BJ (cell line): ENCODE data around the gene GALR1. TPM values are rescaled to one million over a fixed set of nuclear protein-coding genes. Genes with fewer than 3 reads are reported as not detected.

Experiments used
- CTCF ChIA-PET: fragments of 350-600 bp; formaldehyde crosslinking; extraction: SDS; loops from one replicate; lab custom pipeline; 2021; ENCODE audit warnings: antibody characterized with exemption, inconsistent platforms; lab: Yijun Ruan, JAX
- POLR2A ChIA-PET: fragments of 300-600 bp; sonication (Branson Sonifier 250); formaldehyde crosslinking; extraction: SDS; loops from one replicate; lab custom pipeline; 2021; ENCODE audit warnings: antibody characterized with exemption; lab: Charles Lee
- DNase-seq: peaks from one replicate; pipeline ENCODE4 v3.0.0-alpha.2; 2011; ENCODE audit warnings: low read depth
- H3K27me3 ChIP-seq: 2 replicates; pipeline ENCODE4 v1.6.0; 2011; ENCODE audit warnings: low read length; ENCODE audit not compliant: control insufficient read depth, insufficient read depth
- H3K36me3 ChIP-seq: 2 replicates; pipeline ENCODE4 v1.5.1; 2011; ENCODE audit warnings: low read length; ENCODE audit not compliant: control insufficient read depth, insufficient read depth
- H3K4me3 ChIP-seq: 2 replicates; pipeline ENCODE4 v1.5.1; 2011; ENCODE audit warnings: low read depth, mild to moderate bottlenecking, control low read depth, low read length
- polyA plus RNA-seq: library from polyadenylated mRNA; depleted of rRNA; stranded (reverse); fragments of >200 nt; gene quantifications from 2 replicates; pipeline ENCODE4 v1.2.3, GENCODE V29; 2011; rRNA removed
- TF ChIP-seq, protein P1 (sequence below): IDR thresholded peaks from 2 replicates; pipeline ENCODE4 v1.5.1; 2011; ENCODE audit warnings: low read depth, mild to moderate bottlenecking, control low read depth, inconsistent platforms, low read length, moderate library complexity; ENCODE audit not compliant: insufficient read depth

The GALR1 gene
- polyA plus RNA-seq, 1 experiment = not detected

- ChIA-PET POLR2A (no interaction called here), CTCF (no interaction called here)
- TF ChIP-seq, protein P1, sequence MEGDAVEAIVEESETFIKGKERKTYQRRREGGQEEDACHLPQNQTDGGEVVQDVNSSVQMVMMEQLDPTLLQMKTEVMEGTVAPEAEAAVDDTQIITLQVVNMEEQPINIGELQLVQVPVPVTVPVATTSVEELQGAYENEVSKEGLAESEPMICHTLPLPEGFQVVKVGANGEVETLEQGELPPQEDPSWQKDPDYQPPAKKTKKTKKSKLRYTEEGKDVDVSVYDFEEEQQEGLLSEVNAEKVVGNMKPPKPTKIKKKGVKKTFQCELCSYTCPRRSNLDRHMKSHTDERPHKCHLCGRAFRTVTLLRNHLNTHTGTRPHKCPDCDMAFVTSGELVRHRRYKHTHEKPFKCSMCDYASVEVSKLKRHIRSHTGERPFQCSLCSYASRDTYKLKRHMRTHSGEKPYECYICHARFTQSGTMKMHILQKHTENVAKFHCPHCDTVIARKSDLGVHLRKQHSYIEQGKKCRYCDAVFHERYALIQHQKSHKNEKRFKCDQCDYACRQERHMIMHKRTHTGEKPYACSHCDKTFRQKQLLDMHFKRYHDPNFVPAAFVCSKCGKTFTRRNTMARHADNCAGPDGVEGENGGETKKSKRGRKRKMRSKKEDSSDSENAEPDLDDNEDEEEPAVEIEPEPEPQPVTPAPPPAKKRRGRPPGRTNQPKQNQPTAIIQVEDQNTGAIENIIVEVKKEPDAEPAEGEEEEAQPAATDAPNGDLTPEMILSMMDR = no peak
- no peak overlapping the region for H3K4me3 ChIP-seq
- H3K27me3 ChIP-seq = no peaks in the 10 kb centered on the region
- no peak for DNase-seq
- no peaks in the 10 kb centered on the region for H3K36me3 ChIP-seq
Measured at GRCh38 chr18:77320971-77321559, 71.4 kb downstream of the GALR1 start.

- no peaks in the 10 kb centered on the region for H3K27me3 ChIP-seq
- DNase-seq = no peak
- ChIA-PET POLR2A (no interaction called here), CTCF (no interaction called here)
- H3K4me3 ChIP-seq = no peak overlapping the region
- TF ChIP-seq, protein P1 = no peak
- H3K36me3 ChIP-seq = no peaks in the 10 kb centered on the region
Measured at GRCh38 chr18:77321823-77322805, 72.5 kb downstream of the GALR1 start.

- Histone ChIP-seq H3K4me3 (no peak overlapping the region), H3K27me3 (no peaks in the 10 kb centered on the region), H3K36me3 (no peaks in the 10 kb centered on the region)
- DNase-seq = no peak
- POLR2A ChIA-PET = no interaction called here
- CTCF ChIA-PET = no interaction called here
- TF ChIP-seq, protein P1 = no peak
Measured at GRCh38 chr18:77323640-77324299, 74.1 kb downstream of the GALR1 start.

Other genes with a start within 250 kb of the GALR1 start
- 2.1 and 2.3 TPM in 2 replicates for gene MBP, start 117.1 kb upstream of the GALR1 start, polyA plus RNA-seq